Brain microvascular endothelial cell (primary cell): ENCODE data around the gene ADCY4.
A peak's percentile ranks its signal among the peaks of the same experiment; 100 is the strongest.

ENCODE experiments used
- DNase-seq: peaks from one replicate; pipeline ENCODE4 v3.0.0-alpha.2; 2020
- H3K27ac ChIP-seq: fragments of 250-450 bp; sonication (Bioruptor Pico); 2 replicates; pipeline ENCODE4 v1.5.1; 2020; ENCODE audit warnings: mild to moderate bottlenecking, moderate library complexity
- H3K27me3 ChIP-seq: fragments of 250-450 bp; sonication (Bioruptor Pico); replicated peaks from 2 replicates; pipeline ENCODE4 v1.5.1; 2020; ENCODE audit warnings: mild to moderate bottlenecking
- H3K36me3 ChIP-seq: fragments of 250-450 bp; sonication (Bioruptor Pico); replicated peaks from 2 replicates; pipeline ENCODE4 v1.5.1; 2020; ENCODE audit warnings: mild to moderate bottlenecking
- H3K4me3 ChIP-seq: 2 replicates; pipeline ENCODE4 v1.5.1; 2011; ENCODE audit warnings: low read depth, mild to moderate bottlenecking, control low read depth, low read length, moderate library complexity
- CTCF ChIP-seq: IDR thresholded peaks from 2 replicates; pipeline ENCODE4 v1.5.1; 2011; ENCODE audit warnings: low read depth, mild to moderate bottlenecking, moderate library complexity, low read length, control low read depth, inconsistent platforms; ENCODE audit errors: missing control alignments
- in situ Hi-C: cut with HindIII; loops from 2 replicates; pipeline ENCODE4 v1.10.0; 2017; ENCODE audit warnings: low sequenced_read_pairs, low pct_ligation_motif_present

ADCY4 gene

GRCh38 chr14:24347134-24347533, 12.3 kb upstream of the ADCY4 start:
- no peaks in the 10 kb centered on the region for H3K36me3 ChIP-seq
- no peak for TF ChIP-seq CTCF
- no peak overlapping the region for H3K27ac ChIP-seq
- in situ Hi-C loops, result no loop called here
- peaks cover 14% of the 10 kb centered on the region for H3K27me3 ChIP-seq
- H3K4me3 ChIP-seq, result no peak overlapping the region
- no peak for DNase-seq

- peaks cover 10% of the 10 kb centered on the region for H3K27me3 ChIP-seq
- H3K4me3 ChIP-seq, result no peak overlapping the region
- in situ Hi-C loops, result no loop called here
- no peaks in the 10 kb centered on the region for H3K36me3 ChIP-seq
- no peak for DNase-seq
- no peak for TF ChIP-seq CTCF
- no peak overlapping the region for H3K27ac ChIP-seq
Observed at GRCh38 chr14:24343795-24344660, 9.2 kb upstream of the ADCY4 start.

- no peak overlapping the region for H3K4me3 ChIP-seq
- no peak overlapping the region for H3K27ac ChIP-seq
- peaks cover 11% of the 10 kb centered on the region for H3K27me3 ChIP-seq
- no peak for TF ChIP-seq CTCF
- DNase-seq, result no peak
- in situ Hi-C loops, result no loop called here
- H3K36me3 ChIP-seq, result no peaks in the 10 kb centered on the region
Observed at GRCh38 chr14:24342889-24343288, 8.0 kb upstream of the ADCY4 start.

GRCh38 chr14:24340606-24341005, 5.7 kb upstream of the ADCY4 start:
- H3K36me3 ChIP-seq, result no peaks in the 10 kb centered on the region
- no peak overlapping the region for H3K4me3 ChIP-seq
- no peak overlapping the region for H3K27ac ChIP-seq
- DNase-seq, result no peak
- TF ChIP-seq CTCF, result no peak
- peaks cover 11% of the 10 kb centered on the region for H3K27me3 ChIP-seq
- in situ Hi-C loops, result no loop called here

- Histone ChIP-seq H3K27me3 (peaks cover 11% of the 10 kb centered on the region), H3K36me3 (no peaks in the 10 kb centered on the region), H3K27ac (no peak within 1 kb of the TSS), H3K4me3 (peak within 1 kb of the TSS; percentile 22)
- in situ Hi-C loops, result loop anchor here (10.0 kb wide), 1 partner anchor 95 kb away; no protein-coding TSS in a partner anchor
- no peak for DNase-seq
- no peak for TF ChIP-seq CTCF
Observed at GRCh38 chr14:24339284-24340151, 4.6 kb upstream of the ADCY4 start, which contains the start of gene RIPK3. RIPK3 (minus strand) TSS chr14:24339991; CDS start chr14:24339826, 165 bp downstream.
